Glomerular visceral epithelial cell (primary cell): ENCODE measurements around the gene PC.

ENCODE experiments used
- DNase-seq: peaks from one replicate; pipeline ENCODE4 v3.0.0-alpha.2; 2016; ENCODE audit errors: extremely low spot score

PC gene

DNA sequence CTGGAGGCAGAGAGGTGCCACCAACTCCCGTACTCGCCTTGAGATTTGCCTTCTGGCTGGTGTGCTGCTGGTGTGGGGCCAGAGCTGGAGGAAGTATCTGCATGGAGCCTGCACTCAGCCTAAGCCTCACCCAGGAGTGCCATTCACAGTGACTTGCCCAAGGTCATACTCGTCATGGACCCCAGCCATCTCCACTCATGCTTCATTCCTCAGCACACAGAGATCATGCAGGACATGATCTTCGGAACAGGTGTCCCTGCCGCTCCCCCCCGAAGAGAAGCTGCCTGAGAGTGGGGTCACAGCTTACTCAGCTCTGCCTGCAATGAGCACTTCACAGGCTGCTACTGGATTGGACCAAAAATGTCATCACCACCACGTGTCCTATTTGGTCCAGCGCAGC lies 49.0 kb downstream of the PC start:
- DNase-seq, result no peak

DNA sequence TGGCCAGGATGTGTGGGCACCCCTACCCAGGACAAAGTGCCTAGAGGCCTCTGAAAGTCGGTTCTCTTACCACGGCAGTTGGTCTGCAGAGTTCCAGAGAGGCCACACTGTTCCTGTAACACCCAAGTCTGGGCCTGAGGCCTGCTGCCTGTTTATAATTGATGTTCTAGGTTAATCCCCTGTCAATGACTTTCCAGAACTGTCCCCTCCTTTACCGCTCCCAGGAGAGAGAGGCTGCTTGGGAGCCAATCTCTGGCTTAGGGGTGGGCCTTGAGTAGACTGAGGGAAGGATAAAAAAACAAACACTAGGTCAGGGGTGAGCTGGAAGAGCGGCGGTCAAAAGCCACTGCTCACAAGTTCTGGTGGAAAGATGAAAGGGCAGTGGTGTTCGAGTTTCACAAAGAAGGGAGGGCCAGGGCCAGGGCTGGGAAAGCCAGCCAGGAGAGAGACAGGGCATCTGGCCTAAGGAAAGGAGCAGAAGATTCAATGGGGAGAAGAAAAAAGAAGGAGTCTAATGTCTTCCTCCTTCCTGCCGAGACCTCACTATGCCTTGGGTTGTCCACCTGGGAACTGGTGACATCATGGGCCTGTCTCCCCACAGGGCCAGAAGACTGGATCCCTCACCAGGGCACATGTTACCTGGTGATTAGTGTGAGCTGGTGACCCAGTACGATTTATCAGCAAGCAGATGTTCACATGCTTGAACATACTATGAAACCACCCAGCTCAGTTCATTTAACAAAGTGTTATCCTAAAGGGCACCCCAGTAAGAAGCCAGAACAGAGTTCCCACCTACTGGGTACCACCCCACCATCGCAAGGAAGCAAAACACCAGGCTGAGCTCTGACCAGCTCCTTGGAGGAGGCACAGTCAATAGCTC lies 50.2 kb downstream of the PC start:
- DNase-seq, result no peak

DNA sequence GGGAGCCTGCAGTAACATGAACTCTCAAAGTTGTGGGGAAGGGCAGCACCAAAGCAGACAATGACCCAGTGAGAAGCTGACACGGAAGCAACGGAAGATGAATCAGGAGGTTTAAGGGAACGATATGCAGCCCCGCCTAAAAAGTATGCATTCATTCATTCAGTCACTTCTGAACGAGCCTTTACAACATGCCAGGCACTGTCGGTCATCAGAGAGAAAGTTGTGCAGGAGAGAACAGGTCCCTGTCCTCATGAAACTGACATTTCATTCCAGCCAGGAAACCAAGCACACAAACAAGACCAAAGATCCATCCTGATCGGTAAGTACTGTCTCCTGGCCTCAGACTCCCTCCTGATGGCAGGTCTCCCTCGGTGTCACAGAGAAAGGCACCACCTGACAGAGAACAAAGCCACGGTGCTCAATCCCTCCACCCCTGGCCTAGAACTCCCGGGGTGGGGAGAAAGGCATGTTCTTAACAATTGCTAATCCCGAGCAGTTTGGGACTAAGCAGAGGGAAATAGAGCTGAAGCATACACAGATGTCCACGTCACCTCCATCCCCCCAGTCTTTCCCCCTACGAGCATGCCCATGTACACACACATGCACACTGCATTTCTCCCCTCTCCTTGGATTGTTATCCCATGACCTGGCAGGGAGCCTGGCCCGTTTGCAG lies 52.0 kb downstream of the PC start:
- DNase-seq, result no peak

DNA sequence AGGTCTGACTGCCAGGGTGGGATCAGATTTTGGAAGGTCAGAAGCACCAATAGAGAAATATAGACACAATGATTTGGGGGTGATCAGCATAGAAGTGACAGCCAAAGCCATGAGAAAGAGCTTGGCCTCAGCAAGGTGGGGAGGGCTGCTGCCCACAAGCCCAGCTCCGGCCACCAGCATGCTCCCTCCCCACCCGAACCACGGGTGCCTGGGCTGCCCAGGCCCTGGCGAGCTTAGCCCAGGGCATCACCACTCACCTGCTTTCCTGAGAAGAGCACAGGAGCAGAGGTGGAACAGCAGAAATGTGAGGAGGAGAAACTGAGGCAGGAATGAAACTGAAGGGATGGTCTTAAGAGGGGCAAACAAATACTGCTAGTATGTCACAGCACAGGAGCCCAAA lies 52.6 kb downstream of the PC start:
- no peak for DNase-seq

DNA sequence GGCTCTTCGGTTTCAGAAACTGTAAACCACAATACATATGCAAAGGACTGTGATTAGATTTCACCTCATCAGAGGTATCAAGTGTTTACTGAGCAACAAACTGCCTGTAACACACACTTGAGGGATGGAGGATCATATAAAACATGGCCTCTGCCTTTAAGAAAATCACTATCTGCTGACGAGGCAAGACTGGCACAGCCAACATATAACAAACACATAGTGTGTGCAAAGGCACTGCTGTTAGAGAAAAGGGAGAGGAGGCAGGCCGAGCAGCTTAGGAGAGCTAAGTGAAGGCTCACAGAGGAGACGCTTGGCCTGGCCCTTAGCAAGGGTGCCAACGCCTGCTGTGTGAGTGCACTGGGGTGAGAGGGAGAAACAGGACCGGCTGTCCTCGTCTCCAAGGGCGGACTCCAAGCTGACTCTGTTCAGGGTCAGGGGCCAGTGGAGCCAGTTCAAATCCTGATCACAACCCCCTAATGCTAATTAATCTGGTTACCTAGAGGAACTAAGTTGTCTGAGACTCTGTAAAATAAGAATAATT lies 53.1 kb downstream of the PC start:
- no peak for DNase-seq

DNA sequence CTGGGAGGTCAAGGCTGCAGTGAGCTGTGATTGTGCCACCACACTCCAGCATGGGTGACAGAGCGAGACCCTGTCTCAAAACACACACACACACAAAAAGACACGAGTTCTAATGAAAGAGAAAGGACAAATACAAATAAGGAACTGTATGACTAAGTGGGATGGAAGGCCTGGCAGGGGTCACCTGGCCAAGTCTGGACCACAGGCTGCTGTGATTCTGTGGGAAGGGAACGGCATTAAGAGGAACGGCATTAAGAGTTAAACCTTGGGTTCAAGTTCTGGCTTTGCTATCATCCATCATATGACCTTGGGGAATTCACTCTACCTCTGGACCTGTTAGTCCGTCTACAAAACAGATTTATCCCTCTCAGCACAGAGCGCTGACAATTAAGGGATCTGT lies 53.6 kb downstream of the PC start:
- DNase-seq, result no peak

DNA sequence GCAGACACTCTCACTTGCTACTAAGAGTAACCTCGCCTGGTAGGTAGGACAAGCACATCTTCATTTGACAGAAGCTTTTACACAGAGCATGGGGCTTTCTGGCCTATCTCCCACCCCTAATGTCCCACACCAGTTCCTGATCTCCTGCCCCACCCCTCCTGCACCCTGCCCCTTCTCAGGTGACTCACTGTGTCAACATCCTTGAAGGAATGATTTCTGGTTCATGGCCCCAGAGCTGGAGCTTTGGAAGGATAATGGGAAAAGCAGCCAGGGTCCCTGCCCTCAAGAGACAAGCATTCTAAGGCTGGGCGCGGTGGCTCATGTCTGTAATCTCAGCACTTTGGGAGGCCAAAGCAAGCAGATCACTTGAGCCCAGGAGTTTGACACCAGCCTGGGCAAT lies 54.1 kb downstream of the PC start:
- DNase-seq, result peak; percentile 15

DNA sequence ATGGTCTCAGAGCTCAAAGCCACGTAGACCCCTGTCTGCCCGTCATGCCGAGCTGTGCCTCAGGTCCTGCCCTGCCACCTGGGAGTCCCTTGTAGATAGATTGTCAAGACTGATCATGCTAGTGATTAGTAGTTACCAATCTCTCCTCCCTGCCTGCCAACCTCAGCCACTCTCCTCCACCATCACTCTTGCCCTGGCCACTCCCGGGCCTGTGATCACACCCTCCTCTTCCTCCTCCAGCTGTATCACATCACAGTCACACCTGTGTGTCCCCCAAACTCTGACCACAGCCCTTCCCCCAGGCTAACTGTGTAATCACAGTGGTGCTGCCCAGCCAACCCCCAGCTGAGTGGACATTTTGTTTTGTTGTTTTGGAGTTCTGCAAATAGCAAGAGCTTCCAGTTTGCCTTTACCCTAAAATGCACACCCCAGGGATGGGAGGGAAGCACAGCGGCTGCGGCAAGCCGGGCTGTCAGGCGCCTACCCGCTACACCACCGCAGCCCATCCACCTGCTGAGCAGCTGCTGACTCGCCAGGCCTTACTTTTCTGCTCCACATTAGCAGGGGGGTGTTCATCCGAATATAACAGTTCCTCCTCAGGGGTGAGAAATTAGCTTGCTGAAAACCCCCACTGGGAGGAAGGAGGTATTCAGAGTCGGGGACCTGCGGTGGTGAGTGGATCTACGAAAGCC lies 55.6 kb downstream of the PC start:
- no peak for DNase-seq

DNA sequence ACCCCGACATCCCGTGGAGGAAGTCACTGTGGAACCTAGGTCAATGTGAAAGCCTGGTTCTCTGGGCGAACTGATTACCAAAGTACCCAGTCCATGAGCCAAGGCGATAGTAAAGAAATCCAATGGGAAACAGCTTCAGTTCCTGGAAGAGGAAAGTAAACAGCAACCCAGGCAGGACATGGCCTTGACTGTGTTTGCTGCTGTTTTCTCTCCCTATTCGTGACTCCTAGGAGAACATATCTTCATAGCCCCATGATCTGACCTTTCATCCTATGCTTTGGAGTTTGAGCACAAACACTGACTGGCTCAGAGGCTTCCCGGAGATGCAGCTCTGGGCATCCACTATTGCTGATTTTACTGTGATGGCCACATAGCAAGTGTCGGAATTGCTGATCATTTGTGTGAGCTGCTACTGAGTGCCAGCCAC lies 56.2 kb downstream of the PC start:
- no peak for DNase-seq

DNA sequence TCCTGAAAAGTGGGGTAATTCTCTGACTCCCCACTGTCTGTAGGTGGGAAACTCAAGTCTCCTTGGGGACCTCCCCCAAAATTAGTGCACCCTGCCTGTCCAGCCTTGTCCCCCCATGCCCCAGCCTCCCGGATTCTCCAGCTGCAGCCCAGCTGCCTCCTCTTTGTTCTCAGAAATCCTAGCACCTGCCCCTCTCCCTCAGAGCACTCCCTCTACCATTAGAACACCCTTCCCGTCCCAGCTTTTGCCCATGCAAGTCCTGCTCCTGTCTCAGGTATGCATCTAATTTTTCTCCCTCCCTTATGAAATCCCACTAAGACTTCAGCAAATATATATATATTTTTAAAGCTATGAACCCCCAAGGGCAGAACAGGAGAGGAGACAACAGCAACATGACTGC lies 64.0 kb downstream of the PC start:
- no peak for DNase-seq

DNA sequence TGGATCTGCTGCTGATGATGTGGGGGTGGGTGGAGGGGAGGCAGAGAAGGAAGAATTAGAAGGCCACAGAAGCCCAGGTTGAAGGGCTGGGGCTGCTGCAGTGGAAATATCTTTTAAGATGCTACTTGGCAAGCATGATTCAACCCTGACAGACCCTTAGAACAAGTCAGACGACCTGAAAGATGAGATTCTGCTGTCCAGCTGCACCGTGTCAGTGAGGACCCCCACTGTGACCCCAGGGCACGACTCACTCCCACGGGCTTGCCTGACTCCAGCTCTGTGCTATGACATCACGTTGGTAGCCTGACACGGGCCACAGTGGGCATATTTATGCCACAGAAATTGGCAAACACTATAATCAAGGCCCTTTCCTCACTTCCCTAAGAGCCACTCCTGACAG lies 65.3 kb downstream of the PC start:
- DNase-seq, result peak; percentile 18

DNA sequence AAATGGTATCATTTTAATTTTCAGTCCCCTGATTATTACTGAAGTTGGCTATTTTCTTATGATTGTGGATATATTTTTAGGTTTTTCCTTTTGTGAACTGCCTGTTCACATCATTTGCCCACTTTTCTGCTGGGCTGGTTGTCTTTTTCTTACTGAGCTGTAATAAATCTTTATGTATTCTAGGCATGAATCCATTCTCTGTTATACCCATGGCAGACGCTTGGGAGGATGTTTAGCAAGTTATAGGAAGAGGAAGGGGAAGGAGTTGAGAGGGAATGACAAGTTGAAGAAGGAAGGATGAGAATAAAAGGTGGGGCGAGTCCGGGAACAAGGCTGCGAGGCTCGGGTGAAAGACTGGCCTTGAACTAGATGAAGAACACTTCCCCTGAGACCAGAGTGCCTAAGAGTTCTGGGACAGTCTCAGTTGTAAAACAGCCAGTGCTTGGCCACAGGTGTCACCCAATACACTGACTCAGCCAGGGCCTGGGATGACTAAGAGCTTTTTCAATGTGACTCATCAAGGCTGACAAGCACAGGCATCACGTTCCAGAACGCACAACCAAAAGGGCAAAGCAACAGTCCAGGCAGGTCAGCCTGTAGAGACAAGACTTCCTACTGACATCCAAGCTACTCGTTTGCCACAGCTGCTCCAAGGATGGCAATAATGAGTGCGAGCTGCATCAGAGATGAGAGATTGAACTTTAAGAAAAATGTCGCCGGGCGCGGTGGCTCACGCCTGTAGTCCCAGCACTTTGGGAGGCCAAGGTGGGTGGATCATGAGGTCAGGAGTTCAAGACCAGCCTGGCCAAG lies 66.1 kb downstream of the PC start:
- peak; percentile 88 for DNase-seq

DNA sequence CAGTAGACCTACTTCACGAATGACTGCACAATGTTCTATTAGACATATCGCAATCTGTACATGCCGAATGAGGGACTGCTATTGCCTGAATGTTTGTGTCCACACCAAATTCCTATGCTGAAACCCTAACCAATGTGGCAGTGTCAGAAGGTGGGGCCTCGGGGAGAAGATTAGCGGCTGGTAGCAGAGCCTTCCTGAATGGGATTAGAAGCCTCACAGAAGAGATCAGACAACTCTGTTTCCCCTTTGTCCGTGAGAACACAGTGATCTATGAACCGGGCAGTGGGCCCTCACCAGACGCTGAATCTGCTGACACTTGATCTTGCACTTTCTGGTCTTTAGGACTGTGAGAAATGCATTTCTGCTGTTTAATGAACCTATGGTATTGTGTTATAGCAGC lies 68.2 kb downstream of the PC start:
- peak; percentile 46 for DNase-seq

DNA sequence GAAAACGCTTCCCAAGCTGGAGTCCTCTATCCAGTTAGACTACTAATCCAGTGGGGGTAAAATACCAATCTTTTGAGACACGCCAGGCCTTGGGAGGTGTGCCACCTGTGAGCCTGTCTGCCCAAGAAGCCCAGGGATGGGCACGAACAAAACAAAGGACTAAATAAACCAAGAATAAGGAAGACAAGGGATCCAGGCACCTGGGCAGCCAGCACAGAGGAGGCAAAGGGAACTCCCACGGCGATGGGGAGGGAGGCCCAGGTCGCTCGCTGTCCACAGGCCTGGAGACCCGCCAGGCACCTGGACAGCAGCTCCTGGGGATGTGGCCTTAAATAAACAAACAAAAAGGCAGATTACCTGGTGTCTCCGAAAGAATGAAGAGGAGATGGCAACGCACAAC lies 69.9 kb downstream of the PC start:
- DNase-seq, result no peak

DNA sequence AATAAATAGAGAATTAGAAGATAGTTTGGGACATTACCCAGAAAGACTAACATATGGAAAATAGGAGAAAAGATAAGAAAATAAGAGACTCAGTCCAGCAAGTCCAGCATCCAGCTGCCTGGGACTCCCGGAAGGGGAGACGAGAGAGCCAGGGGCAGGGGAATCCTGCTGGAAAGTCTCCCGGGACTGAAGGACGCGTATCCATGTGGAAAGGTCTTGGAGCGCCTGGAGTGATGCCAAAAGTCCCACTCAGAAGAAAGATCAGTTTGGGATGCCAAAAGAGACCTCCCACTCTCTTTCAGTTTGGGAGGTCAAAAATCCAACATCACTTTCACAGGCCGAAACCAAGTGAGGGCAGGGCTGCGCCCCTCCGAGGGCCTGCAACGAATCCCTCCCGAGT lies 70.7 kb downstream of the PC start:
- no peak for DNase-seq

DNA sequence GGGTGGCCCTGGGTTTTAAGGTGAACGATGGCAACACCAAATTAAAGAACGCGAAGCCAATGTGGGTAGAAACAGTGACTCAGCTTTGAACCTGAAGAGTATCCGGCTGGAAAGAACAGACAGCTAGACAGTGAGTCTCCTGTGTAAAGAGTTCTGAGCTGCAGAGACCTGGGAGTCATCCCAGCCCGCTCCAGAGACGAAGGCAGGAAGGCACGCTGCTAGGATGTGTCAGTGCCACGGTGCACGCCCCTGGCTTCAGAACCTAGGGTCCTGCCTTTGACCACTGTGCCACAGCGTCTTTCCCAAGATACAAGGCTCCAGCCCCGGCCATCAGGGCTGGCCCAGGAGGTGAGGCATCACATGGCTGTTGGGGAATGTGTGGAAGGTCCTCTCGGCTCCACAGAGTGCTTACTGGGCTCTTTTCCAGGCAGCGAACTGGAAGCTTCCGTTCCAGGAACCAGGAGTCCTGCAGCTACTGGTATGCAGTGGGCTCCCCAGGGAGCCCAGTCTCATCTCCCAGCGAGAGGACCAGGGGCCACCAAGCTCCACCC lies 71.4 kb downstream of the PC start:
- DNase-seq, result peak; percentile 67

DNA sequence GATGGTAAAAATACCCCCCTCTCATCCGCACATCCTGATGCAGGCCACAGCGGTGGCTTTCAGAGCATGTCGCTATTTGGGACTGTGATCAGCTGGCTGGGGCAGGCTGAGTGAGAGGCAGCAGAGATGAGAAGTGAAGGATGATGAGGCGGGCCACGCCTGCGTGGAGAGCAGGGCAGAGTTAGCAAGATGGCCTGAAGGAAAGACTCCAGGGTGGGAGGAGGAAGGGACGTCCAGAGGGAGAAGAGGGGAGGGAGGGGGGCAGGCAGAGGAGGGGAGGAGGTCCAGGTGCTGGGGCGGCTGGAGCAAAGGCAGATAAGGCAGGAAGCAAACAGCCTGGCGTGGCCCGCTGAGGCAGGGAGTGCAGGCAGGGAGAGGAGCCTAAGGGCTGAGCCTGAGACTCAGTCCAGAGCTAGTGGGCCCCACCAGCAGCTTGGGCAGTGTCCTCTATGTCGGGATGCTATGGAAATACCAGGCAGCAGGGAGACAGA lies 72.2 kb downstream of the PC start:
- DNase-seq, result no peak

DNA sequence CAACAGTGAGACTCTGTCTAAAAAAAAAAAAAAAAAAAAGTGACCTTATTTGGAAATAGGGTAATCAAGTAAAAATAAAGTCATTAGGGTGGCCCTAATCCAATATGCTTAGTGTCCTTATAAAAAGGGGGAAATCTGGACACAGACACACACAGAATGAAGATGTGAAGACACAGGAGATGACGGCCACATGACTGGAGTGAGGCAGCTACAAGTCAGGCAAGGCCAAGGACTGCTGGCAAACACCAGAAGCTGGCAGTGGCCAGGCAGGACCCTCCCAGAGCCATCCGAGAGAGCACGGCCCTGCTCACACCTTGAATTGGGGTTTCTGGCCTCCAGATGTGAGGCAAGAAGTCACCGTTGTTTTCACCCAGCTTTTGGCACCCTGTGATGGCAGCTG lies 72.7 kb downstream of the PC start:
- no peak for DNase-seq

DNA sequence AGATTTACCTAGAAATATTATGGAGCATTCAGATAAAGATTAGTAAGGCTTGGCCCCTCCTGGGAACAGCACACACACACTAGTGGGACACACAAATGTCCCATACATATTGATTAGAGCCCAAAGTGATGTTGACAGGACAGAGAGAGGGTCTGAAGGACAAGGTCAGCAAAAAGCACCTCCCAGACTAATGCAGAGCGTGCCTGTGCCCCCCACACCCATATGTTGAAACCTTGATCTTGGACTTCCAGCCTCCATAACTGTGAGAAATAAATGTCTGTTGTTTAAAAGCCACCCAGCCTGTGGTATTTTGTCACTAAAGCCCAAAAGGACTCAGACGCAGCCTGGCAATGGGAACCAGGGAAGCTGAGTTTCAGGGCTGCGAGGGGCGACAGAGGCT lies 73.7 kb downstream of the PC start:
- DNase-seq, result no peak

DNA sequence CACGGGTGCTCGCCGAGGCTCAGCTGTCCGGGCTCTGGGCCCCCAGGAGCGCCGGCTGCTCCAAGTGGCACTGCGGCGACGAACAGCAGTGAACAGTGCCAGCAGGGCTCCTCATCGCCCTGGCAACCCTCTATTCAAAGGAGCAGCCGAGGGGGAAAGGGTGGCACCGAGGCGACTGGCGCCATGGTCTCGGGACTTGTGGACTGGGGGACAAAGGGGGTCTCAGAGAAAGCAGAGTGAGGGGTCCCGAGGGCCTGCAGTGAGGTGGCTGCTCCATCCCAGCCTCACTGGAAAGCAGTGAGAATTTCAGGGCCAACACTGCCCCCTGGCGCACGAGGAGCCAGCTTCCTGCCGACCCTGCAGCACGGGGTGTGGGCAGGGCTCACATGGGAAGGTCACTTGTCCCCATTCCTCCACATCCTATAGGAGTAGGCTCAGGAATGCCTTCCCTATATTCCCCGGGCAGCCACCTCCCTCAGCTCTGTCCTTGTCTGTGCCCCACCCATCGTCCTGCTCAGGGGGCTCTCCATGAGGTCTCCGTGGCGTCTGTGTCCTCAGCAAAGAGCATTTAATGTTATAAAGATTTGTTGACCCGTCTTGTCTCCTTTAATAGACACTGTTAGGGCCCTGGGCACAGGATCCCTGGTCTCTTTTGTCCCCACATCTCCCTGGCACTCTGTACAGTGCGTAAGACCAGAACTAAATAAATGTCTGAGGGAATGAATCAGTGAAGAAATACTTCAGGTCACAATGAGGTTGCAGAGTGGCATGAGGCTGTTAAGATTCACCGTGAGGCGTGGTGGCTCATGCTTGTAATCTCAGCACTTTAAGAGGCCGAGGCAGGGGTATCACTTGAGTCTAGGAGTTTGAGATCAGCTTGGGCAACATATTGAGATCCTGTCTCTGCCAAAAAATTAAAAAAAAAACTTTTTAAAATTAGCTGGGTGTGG lies 74.9 kb downstream of the PC start:
- peak; percentile 39 for DNase-seq
